ENCODE measurements around the gene ROPN1L. TPM values are rescaled to one million over a fixed set of nuclear protein-coding genes. Genes with fewer than 3 reads are reported as not detected.
A peak's percentile ranks its signal among the peaks of the same experiment; 100 is the strongest.

The ROPN1L gene
- total RNA-seq, 1 experiment from 2014 or later: 0.66 TPM

DNA sequence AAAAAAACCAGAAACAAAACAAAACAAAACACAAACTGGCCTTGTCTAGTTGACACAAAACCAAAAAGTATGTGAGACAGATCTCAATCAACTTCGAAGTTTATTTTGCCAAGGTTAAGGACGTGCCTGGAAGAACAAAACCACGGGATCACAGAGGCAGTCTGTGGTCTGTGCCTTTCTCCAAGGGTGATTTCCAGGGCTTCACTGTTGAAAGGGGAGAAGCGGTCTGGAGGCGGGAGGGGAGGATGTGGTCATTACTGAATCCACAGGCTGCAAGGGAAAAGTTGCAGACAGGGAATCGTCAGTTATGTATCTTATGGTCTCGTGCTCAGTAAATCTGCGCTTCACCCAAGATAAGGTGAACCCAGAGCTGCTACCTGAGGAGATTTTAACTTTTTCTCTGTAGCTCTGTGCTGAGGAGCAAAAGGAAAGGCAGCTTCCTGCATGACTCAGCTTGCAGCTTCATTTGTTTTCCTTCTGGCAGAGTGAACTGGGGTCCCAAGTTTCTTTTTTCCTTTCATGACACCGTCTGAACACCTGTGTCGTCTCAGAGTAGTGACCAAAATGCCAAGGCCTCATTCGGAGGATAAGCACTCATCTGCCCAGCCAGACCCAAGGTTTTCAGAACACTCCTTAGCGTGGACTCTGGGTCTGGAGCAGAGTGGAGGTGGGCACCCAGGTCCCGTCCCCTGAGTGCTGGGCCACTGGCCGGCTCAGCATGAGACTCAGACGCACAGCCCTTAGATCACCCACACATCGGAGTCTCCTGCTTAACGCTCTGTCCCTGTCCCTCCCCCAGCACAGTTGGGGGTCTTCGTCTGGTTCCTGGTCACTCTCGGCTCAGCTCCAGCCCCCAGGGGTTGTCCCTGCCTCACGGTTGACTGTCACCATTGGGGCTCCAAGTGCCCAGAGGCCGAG lies 25.9 kb downstream of the ROPN1L start:
- POLR2A ChIA-PET: no interaction called here
- H3K79me2 ChIP-seq (ENCODE audit: insufficient read depth, low read length): no peaks in the 10 kb centered on the region
- TF ChIP-seq, protein P1, sequence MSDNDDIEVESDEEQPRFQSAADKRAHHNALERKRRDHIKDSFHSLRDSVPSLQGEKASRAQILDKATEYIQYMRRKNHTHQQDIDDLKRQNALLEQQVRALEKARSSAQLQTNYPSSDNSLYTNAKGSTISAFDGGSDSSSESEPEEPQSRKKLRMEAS (IDR thresholded peaks at IDR 0.05): no peak
- TF ChIP-seq EZH2 (IDR thresholded peaks at IDR 0.05): no peak
- TF ChIP-seq, protein P2, sequence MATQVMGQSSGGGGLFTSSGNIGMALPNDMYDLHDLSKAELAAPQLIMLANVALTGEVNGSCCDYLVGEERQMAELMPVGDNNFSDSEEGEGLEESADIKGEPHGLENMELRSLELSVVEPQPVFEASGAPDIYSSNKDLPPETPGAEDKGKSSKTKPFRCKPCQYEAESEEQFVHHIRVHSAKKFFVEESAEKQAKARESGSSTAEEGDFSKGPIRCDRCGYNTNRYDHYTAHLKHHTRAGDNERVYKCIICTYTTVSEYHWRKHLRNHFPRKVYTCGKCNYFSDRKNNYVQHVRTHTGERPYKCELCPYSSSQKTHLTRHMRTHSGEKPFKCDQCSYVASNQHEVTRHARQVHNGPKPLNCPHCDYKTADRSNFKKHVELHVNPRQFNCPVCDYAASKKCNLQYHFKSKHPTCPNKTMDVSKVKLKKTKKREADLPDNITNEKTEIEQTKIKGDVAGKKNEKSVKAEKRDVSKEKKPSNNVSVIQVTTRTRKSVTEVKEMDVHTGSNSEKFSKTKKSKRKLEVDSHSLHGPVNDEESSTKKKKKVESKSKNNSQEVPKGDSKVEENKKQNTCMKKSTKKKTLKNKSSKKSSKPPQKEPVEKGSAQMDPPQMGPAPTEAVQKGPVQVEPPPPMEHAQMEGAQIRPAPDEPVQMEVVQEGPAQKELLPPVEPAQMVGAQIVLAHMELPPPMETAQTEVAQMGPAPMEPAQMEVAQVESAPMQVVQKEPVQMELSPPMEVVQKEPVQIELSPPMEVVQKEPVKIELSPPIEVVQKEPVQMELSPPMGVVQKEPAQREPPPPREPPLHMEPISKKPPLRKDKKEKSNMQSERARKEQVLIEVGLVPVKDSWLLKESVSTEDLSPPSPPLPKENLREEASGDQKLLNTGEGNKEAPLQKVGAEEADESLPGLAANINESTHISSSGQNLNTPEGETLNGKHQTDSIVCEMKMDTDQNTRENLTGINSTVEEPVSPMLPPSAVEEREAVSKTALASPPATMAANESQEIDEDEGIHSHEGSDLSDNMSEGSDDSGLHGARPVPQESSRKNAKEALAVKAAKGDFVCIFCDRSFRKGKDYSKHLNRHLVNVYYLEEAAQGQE (IDR thresholded peaks at IDR 0.05; ENCODE audit: low read depth): no peak
- TF ChIP-seq, protein P3, sequence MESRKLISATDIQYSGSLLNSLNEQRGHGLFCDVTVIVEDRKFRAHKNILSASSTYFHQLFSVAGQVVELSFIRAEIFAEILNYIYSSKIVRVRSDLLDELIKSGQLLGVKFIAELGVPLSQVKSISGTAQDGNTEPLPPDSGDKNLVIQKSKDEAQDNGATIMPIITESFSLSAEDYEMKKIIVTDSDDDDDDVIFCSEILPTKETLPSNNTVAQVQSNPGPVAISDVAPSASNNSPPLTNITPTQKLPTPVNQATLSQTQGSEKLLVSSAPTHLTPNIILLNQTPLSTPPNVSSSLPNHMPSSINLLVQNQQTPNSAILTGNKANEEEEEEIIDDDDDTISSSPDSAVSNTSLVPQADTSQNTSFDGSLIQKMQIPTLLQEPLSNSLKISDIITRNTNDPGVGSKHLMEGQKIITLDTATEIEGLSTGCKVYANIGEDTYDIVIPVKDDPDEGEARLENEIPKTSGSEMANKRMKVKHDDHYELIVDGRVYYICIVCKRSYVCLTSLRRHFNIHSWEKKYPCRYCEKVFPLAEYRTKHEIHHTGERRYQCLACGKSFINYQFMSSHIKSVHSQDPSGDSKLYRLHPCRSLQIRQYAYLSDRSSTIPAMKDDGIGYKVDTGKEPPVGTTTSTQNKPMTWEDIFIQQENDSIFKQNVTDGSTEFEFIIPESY (IDR thresholded peaks at IDR 0.05; ENCODE audit: extremely low read depth, insufficient replicate concordance, low read length): no peak
- H3K9ac ChIP-seq (ENCODE audit: low read length): no peak overlapping the region
- ATAC-seq: no peak
- BruUV-seq (replicated peaks): no TSS peak
- H3K27ac ChIP-seq (ENCODE audit: low read depth, low read length): no peak overlapping the region
- CTCF ChIA-PET: interaction anchor here (1.8 kb wide), 1 partner anchor 160 kb away, joined by 8 read pairs; no protein-coding TSS in a partner anchor
- H3K27me3 ChIP-seq (ENCODE audit: insufficient read depth, low read length): no peaks in the 10 kb centered on the region
- no peaks in the 10 kb centered on the region for H3K9me2 ChIP-seq (ENCODE audit: insufficient read depth)
- no peaks in the 10 kb centered on the region for H4K20me1 ChIP-seq (ENCODE audit: insufficient read depth)
- no peak overlapping the region for H2AFZ ChIP-seq (ENCODE audit: low read depth, low read length, poor library complexity, severe bottlenecking)
- no peak for DNase-seq (ENCODE audit: low read depth, low spot score)
- peak overlapping the region; percentile 9; the same call in 1 of the 2 replicates for H3K4me2 ChIP-seq (ENCODE audit: low read length)
- H3K4me1 ChIP-seq (ENCODE audit: control insufficient read depth in 1 of 2, insufficient read depth in 2 of 2, low read length in 2 of 2): peaks cover 0 to 10% of the 10 kb centered on the region in 2 experiments; a peak in 2 of 4 replicates
- H3K9me3 ChIP-seq (ENCODE audit: control insufficient read depth in 1 of 2, insufficient read depth in 1 of 2, low read depth in 1 of 2, low read length in 2 of 2): no peaks in the 10 kb centered on the region
- no peaks in the 10 kb centered on the region for H3K36me3 ChIP-seq (ENCODE audit: control insufficient read depth in 1 of 2, insufficient read depth in 2 of 2, low read length in 2 of 2)
- intact Hi-C loops (cut with micrococcal nuclease): no loop called here
- RAD21 ChIA-PET (ENCODE audit: low non-redundant PET in 1 of 2, low total read pairs in 2 of 2, uncharacterized antibody in 2 of 2, unreplicated experiment in 2 of 2): no interaction called here
- H3K4me3 ChIP-seq (replicated peaks in 1 of 2; ENCODE audit: low read depth in 1 of 2, low read length in 2 of 2): no peak overlapping the region

Data from HCT116 (cell line).